Measurements from ENCODE around the gene RNF213.

Gene RNF213

GRCh38 chr17:80372922-80373570 lies 112.4 kb downstream of the RNF213 start:
- DNase-seq (ENCODE audit: low spot score), result no peak

- DNase-seq (ENCODE audit: low spot score), result no peak
These were observed 113.5 kb downstream of the RNF213 start for GRCh38 chr17:80374039-80374731.

GRCh38 chr17:80374732-80375585 lies 114.3 kb downstream of the RNF213 start:
- no peak for DNase-seq (ENCODE audit: low spot score)

- DNase-seq (ENCODE audit: low spot score), result no peak
These were observed 115.9 kb downstream of the RNF213 start for GRCh38 chr17:80376531-80376930.

- DNase-seq (ENCODE audit: low spot score), result no peak
These were observed 117.1 kb downstream of the RNF213 start for GRCh38 chr17:80377798-80378197.

GRCh38 chr17:80379348-80379747 lies 118.7 kb downstream of the RNF213 start:
- DNase-seq (ENCODE audit: low spot score), result no peak

GRCh38 chr17:80380068-80380467 lies 119.4 kb downstream of the RNF213 start:
- no peak for DNase-seq (ENCODE audit: low spot score)

GRCh38 chr17:80380555-80381002 lies 119.9 kb downstream of the RNF213 start:
- DNase-seq (ENCODE audit: low spot score), result no peak

- no peak for DNase-seq (ENCODE audit: low spot score)
These were observed 120.8 kb downstream of the RNF213 start for GRCh38 chr17:80381416-80381923.

- DNase-seq (ENCODE audit: low spot score), result no peak
These were observed 121.8 kb downstream of the RNF213 start for GRCh38 chr17:80382446-80382845.

GRCh38 chr17:80382956-80383355 lies 122.3 kb downstream of the RNF213 start:
- DNase-seq (ENCODE audit: low spot score), result no peak

GRCh38 chr17:80384078-80384960 lies 123.7 kb downstream of the RNF213 start:
- no peak for DNase-seq (ENCODE audit: low spot score)

- DNase-seq (ENCODE audit: low spot score), result no peak
These were observed 124.4 kb downstream of the RNF213 start for GRCh38 chr17:80385046-80385445.

- DNase-seq (ENCODE audit: low spot score), result no peak
These were observed 125.7 kb downstream of the RNF213 start for GRCh38 chr17:80386341-80386740.

GRCh38 chr17:80387071-80387470 lies 126.4 kb downstream of the RNF213 start:
- DNase-seq (ENCODE audit: low spot score), result no peak

- DNase-seq (ENCODE audit: low spot score), result no peak
These were observed 127.5 kb downstream of the RNF213 start for GRCh38 chr17:80388175-80388574.

GRCh38 chr17:80388601-80389000 lies 127.9 kb downstream of the RNF213 start:
- DNase-seq (ENCODE audit: low spot score), result no peak

GRCh38 chr17:80389011-80389995 lies 128.7 kb downstream of the RNF213 start:
- no peak for DNase-seq (ENCODE audit: low spot score)

GRCh38 chr17:80393241-80393890 lies 132.7 kb downstream of the RNF213 start:
- no peak for DNase-seq (ENCODE audit: low spot score)

- no peak for DNase-seq (ENCODE audit: low spot score)
These were observed 133.3 kb downstream of the RNF213 start for GRCh38 chr17:80393961-80394360.

All from AG08396 (cell line).